ENCODE results near the gene GUCY1A2.

DNA sequence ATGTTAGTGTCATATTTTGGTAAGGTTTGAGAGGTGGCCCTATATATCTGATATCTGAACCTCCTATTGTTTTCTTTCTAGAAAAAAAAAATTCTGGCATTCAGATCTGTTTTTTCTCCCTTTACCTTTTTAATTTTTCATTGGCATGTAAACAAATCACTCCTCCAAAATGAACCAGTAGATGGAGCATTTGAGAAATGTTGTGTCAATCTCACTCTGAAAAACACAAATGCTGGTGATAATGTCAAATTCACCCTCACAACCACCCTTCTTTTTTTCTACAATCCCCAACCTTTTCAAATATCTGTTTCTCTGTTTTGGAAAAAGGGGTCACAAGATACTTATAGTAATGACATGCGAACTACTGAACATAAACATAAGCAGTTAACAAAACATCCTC lies 9.1 kb downstream of the GUCY1A2 start:
- TF ChIP-seq, protein P1, sequence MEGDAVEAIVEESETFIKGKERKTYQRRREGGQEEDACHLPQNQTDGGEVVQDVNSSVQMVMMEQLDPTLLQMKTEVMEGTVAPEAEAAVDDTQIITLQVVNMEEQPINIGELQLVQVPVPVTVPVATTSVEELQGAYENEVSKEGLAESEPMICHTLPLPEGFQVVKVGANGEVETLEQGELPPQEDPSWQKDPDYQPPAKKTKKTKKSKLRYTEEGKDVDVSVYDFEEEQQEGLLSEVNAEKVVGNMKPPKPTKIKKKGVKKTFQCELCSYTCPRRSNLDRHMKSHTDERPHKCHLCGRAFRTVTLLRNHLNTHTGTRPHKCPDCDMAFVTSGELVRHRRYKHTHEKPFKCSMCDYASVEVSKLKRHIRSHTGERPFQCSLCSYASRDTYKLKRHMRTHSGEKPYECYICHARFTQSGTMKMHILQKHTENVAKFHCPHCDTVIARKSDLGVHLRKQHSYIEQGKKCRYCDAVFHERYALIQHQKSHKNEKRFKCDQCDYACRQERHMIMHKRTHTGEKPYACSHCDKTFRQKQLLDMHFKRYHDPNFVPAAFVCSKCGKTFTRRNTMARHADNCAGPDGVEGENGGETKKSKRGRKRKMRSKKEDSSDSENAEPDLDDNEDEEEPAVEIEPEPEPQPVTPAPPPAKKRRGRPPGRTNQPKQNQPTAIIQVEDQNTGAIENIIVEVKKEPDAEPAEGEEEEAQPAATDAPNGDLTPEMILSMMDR (conservative IDR thresholded peaks at IDR 0.05): peak; percentile 36
- TF ChIP-seq ZFX (IDR thresholded peaks at IDR 0.05): no peak
